HCT116 (cell line): ENCODE data around the gene BTG3. TPM values are rescaled to one million over a fixed set of nuclear protein-coding genes. Genes with fewer than 3 reads are reported as not detected.

Source experiments
- ATAC-seq: fragments of 200-7000 bp; cut with Tn5 transposase; 2 replicates; pipeline ENCODE4 v1.9.1; 2020; ENCODE audit warnings: mild to moderate bottlenecking, moderate library complexity
- BruUV-seq: library from RNA; stranded (reverse); fragments of 400-500 nt; replicated peaks from 2 replicates; lab custom pipeline; 2021; lab: Mats Ljungman, UMichigan
- CTCF ChIA-PET: fragments of 300-600 bp; sonication (Branson Sonifier 250); formaldehyde crosslinking; loops from one replicate; lab custom pipeline; 2021; ENCODE audit warnings: antibody characterized with exemption; lab: Charles Lee
- POLR2A ChIA-PET: fragments of 300-600, 350-600 bp; sonication (Branson Sonifier 250); formaldehyde crosslinking; loops from one replicate; lab custom pipeline; 2021; ENCODE audit warnings: antibody characterized with exemption; lab: Charles Lee
- RAD21 ChIA-PET, 2 experiments: fragments of 300-600 bp; sonication (Branson Sonifier 250); formaldehyde crosslinking; loops; one replicate each; lab custom pipeline; 2023; ENCODE audit warnings: low total read pairs in 2 of 2; ENCODE audit not compliant: uncharacterized antibody in 2 of 2, unreplicated experiment in 2 of 2, low non-redundant PET in 1 of 2; lab: Charles Lee
- DNase-seq: peaks from one replicate; pipeline ENCODE4 v3.0.0-alpha.2; 2010; ENCODE audit warnings: low read depth, low spot score
- H2AFZ ChIP-seq: fragments of 200-600 bp; shearing (Covaris generic), sonication (generic); 2 replicates; pipeline ENCODE4 v1.6.1; 2017; ENCODE audit warnings: low read depth, mixed run types, mixed read lengths, antibody characterized with exemption, low read length; ENCODE audit not compliant: poor library complexity, severe bottlenecking
- H3K27ac ChIP-seq: 2 replicates; pipeline ENCODE4 v1.5.1; 2012; ENCODE audit warnings: low read depth, low read length
- H3K27me3 ChIP-seq: fragments of 200-600 bp; sonication (generic); 2 replicates; pipeline ENCODE4 v1.6.1; 2016; ENCODE audit warnings: mixed run types, low read length, mixed read lengths; ENCODE audit not compliant: insufficient read depth
- H3K36me3 ChIP-seq, 2 experiments: fragments of 200-500 bp in 1 of 2; fragments of 200-600 bp in 1 of 2; sonication (Bioruptor generic) in 1 of 2; sonication (generic) in 1 of 2; 2 replicates each; pipeline versions ENCODE4 v1.5.1 to v1.6.1; 2014 to 2016; ENCODE audit warnings: low read length in 2 of 2, inconsistent platforms in 1 of 2, mixed read lengths in 1 of 2, mixed run types in 1 of 2; ENCODE audit not compliant: insufficient read depth in 2 of 2, control insufficient read depth in 1 of 2
- H3K4me1 ChIP-seq, 2 experiments: fragments of 200-600 bp in 1 of 2; sonication (generic) in 1 of 2; 2 replicates each; pipeline versions ENCODE4 v1.5.1 to v1.6.1; 2012 to 2017; ENCODE audit warnings: low read length in 2 of 2, inconsistent platforms in 1 of 2, mild to moderate bottlenecking in 1 of 2, mixed read lengths in 1 of 2, mixed run types in 1 of 2, moderate library complexity in 1 of 2; ENCODE audit not compliant: insufficient read depth in 2 of 2, control insufficient read depth in 1 of 2
- H3K4me2 ChIP-seq: fragments of 200-600 bp; sonication (generic); 2 replicates; pipeline ENCODE4 v1.6.1; 2017; ENCODE audit warnings: mixed run types, low read length, mixed read lengths
- H3K4me3 ChIP-seq, 2 experiments: fragments of 200-600 bp in 1 of 2; sonication (generic) in 1 of 2; replicated peaks in 1 of 2; 2 replicates each; pipeline ENCODE4 v1.5.1; 2011 to 2016; ENCODE audit warnings: low read length in 2 of 2, control low read depth in 1 of 2, low read depth in 1 of 2, mild to moderate bottlenecking in 1 of 2, mixed read lengths in 1 of 2, mixed run types in 1 of 2
- H3K79me2 ChIP-seq: fragments of 200-600 bp; sonication (generic); 2 replicates; pipeline ENCODE4 v1.6.1; 2017; ENCODE audit warnings: mild to moderate bottlenecking, mixed run types, low read length, moderate library complexity, mixed read lengths; ENCODE audit not compliant: insufficient read depth
- H3K9ac ChIP-seq: fragments of 200-600 bp; sonication (generic); 2 replicates; pipeline ENCODE4 v1.6.1; 2016; ENCODE audit warnings: low read length, mixed read lengths
- H3K9me2 ChIP-seq: fragments of 200-600 bp; sonication (generic), shearing (Covaris generic); 2 replicates; pipeline ENCODE4 v1.6.1; 2017; ENCODE audit warnings: mixed run types, mild to moderate bottlenecking, moderate library complexity; ENCODE audit not compliant: insufficient read depth
- H3K9me3 ChIP-seq, 2 experiments: fragments of 200-500 bp in 1 of 2; fragments of 200-600 bp in 1 of 2; sonication (Bioruptor generic) in 1 of 2; sonication (generic) in 1 of 2; 2 replicates each; pipeline ENCODE4 v1.6.1; 2014 to 2017; ENCODE audit warnings: low read length in 2 of 2, mixed read lengths in 2 of 2, inconsistent platforms in 1 of 2, low read depth in 1 of 2, mild to moderate bottlenecking in 1 of 2, mixed run types in 1 of 2, moderate library complexity in 1 of 2; ENCODE audit not compliant: control insufficient read depth in 1 of 2, insufficient read depth in 1 of 2
- H4K20me1 ChIP-seq: fragments of 200-600 bp; sonication (generic), shearing (Covaris generic); 2 replicates; pipeline ENCODE4 v1.6.1; 2017; ENCODE audit warnings: mixed run types, mild to moderate bottlenecking, moderate library complexity; ENCODE audit not compliant: insufficient read depth
- ATF3 ChIP-seq: IDR thresholded peaks from 2 replicates; pipeline ENCODE4 v1.6.1; 2012
- CBX3 ChIP-seq: IDR thresholded peaks from 2 replicates; pipeline ENCODE4 v1.6.1; 2012; ENCODE audit warnings: low read depth
- CTCF ChIP-seq, 3 experiments: fragments of 200-600 bp in 1 of 3; sonication (generic) in 1 of 3; IDR thresholded peaks in 2 of 3; conservative IDR thresholded peaks in 1 of 3; 2 replicates each; pipeline ENCODE4 v1.5.1; 2012 to 2017; ENCODE audit warnings: low read depth in 2 of 3, low read length in 2 of 3, antibody characterized with exemption in 1 of 3, borderline replicate concordance in 1 of 3, control low read depth in 1 of 3, mild to moderate bottlenecking in 1 of 3, mixed read lengths in 1 of 3, mixed run types in 1 of 3, moderate library complexity in 1 of 3; ENCODE audit not compliant: insufficient read depth in 1 of 3
- EGR1 ChIP-seq: IDR thresholded peaks from 2 replicates; pipeline ENCODE4 v1.6.1; 2012; ENCODE audit warnings: low read depth
- ELF1 ChIP-seq: IDR thresholded peaks from 2 replicates; pipeline ENCODE4 v1.6.1; 2012; ENCODE audit warnings: low read depth, borderline replicate concordance
- EZH2 ChIP-seq: fragments of 200-600 bp; sonication (generic); IDR thresholded peaks from 2 replicates; pipeline ENCODE4 v1.6.1; 2017; ENCODE audit warnings: antibody characterized with exemption, mixed run types
- EZH2phosphoT487 ChIP-seq: fragments of 200-600 bp; IDR thresholded peaks from 2 replicates; pipeline ENCODE4 v1.6.1; 2018; ENCODE audit warnings: antibody characterized with exemption, borderline replicate concordance
- FOSL1 ChIP-seq: IDR thresholded peaks from 2 replicates; pipeline ENCODE4 v1.6.1; 2012; ENCODE audit warnings: low read depth
- POLR2A ChIP-seq: IDR thresholded peaks from 2 replicates; pipeline ENCODE4 v1.7.0; 2011; ENCODE audit warnings: borderline replicate concordance; ENCODE audit not compliant: insufficient read depth, insufficient read length; ENCODE audit errors: extremely low read depth
- POLR2AphosphoS5 ChIP-seq: IDR thresholded peaks from 2 replicates; pipeline ENCODE4 v1.6.1; 2011; ENCODE audit warnings: mild to moderate bottlenecking, low read depth, low read length, moderate library complexity
- RAD21 ChIP-seq: IDR thresholded peaks from 2 replicates; pipeline ENCODE4 v1.6.1; 2012; ENCODE audit warnings: low read depth, mild to moderate bottlenecking
- SIN3A ChIP-seq: IDR thresholded peaks from 2 replicates; pipeline ENCODE4 v1.6.1; 2012; ENCODE audit warnings: low read depth
- SP1 ChIP-seq: IDR thresholded peaks from 2 replicates; pipeline ENCODE4 v1.6.1; 2012; ENCODE audit warnings: low read depth
- SRF ChIP-seq: IDR thresholded peaks from 2 replicates; pipeline ENCODE4 v1.6.1; 2012; ENCODE audit warnings: low read depth
- TCF7L2 ChIP-seq: IDR thresholded peaks from 2 replicates; pipeline ENCODE4 v1.7.0; 2011; ENCODE audit warnings: borderline replicate concordance, inconsistent platforms; ENCODE audit not compliant: insufficient read depth, insufficient read length; ENCODE audit errors: extremely low read depth
- YY1 ChIP-seq: IDR thresholded peaks from 2 replicates; pipeline ENCODE4 v1.6.1; 2011; ENCODE audit warnings: low read length, low read depth, moderate library complexity, mild to moderate bottlenecking; ENCODE audit not compliant: insufficient replicate concordance; ENCODE audit errors: extremely low read depth
- ZBTB33 ChIP-seq: IDR thresholded peaks from 2 replicates; pipeline ENCODE4 v1.6.1; 2011; ENCODE audit warnings: mild to moderate bottlenecking, low read length, moderate library complexity; ENCODE audit not compliant: insufficient replicate concordance; ENCODE audit errors: extremely low read depth
- ZNF274 ChIP-seq: fragments of 200-500 bp; sonication (Bioruptor generic); IDR thresholded peaks from 2 replicates; pipeline ENCODE4 v1.6.1; 2014; ENCODE audit warnings: mild to moderate bottlenecking, low read depth, low read length, inconsistent platforms
- intact Hi-C: fragments of 100-400 bp; cut with micrococcal nuclease; formaldehyde crosslinking; loops from 2 replicates; pipeline ENCODE4 v1.10.0; 2022
- total RNA-seq: library from RNA; stranded (reverse); gene quantifications from one replicate; pipeline ENCODE4 v1.2.1, GENCODE V29; 2021; ENCODE audit not compliant: unreplicated experiment

Gene BTG3
- total RNA-seq, 1 experiment from 2014 or later, result 67.1 TPM

- Histone ChIP-seq H3K4me3 (no peak overlapping the region), H3K27ac (no peak overlapping the region), H3K4me1 (peaks cover 4 to 12% of the 10 kb centered on the region in 2 experiments; a peak in 2 of 4 replicates), H3K9me3 (no peaks in the 10 kb centered on the region), H3K27me3 (no peaks in the 10 kb centered on the region), H4K20me1 (no peaks in the 10 kb centered on the region), H3K4me2 (no peak overlapping the region), H3K79me2 (no peaks in the 10 kb centered on the region), H3K36me3 (peaks cover 0 to 4% of the 10 kb centered on the region in 2 experiments; a peak in 1 of 4 replicates), H3K9ac (no peak overlapping the region), H2AFZ (no peak overlapping the region), H3K9me2 (no peaks in the 10 kb centered on the region)
- ATAC-seq (no peak), DNase-seq (no peak)
- BruUV-seq, result no TSS peak
- TF ChIP-seq ZNF274 (no peak), RAD21 (no peak), YY1 (no peak), POLR2AphosphoS5 (no peak), EZH2phosphoT487 (no peak), CBX3 (no peak), SP1 (no peak), SIN3A (no peak), ELF1 (no peak), CTCF (IDR thresholded peaks at IDR 0.05 in 2 of 3, conservative IDR thresholded peaks at IDR 0.05 in 1 of 3; ENCODE audit: borderline replicate concordance in 1 of 3, insufficient read depth in 1 of 3, low read depth in 2 of 3, low read length in 2 of 3) (no peak), EGR1 (no peak), ATF3 (no peak), ZBTB33 (no peak), FOSL1 (no peak), TCF7L2 (no peak), POLR2A (no peak), EZH2 (no peak), SRF (no peak)
- ChIA-PET POLR2A (interaction anchor here (0.7 kb wide), 1 partner anchor 168 kb away, joined by 4 read pairs; no protein-coding TSS in a partner anchor), RAD21 (interaction anchor here (1.2 to 1.3 kb wide), 2 partner anchors 167 kb away, joined by 8 to 11 read pairs; no protein-coding TSS in a partner anchor), CTCF (interaction anchor here (0.6 to 2.8 kb wide), 12 partner anchors 10 to 166 kb away, joined by 3 to 141 read pairs (median 4); no protein-coding TSS in a partner anchor)
- intact Hi-C loops, result loop anchor here (1.0 kb wide), 1 partner anchor 167 kb away; no protein-coding TSS in a partner anchor
Observed at GRCh38 chr21:17554120-17554519, 58.6 kb downstream of the BTG3 start.
